Esophagus muscularis mucosa (tissue), 4 donors: ENCODE measurements around the gene SUN5.

Experiments
- EP300 ChIP-seq: sonication (generic); formaldehyde crosslinking; IDR thresholded peaks from one replicate; pipeline ENCODE4 v1.6.1; 2017; ENCODE audit warnings: antibody characterized with exemption
- POLR2A ChIP-seq: fragments of 450-650 bp; IDR thresholded peaks from one replicate; pipeline ENCODE4 v1.6.1; 2017; ENCODE audit warnings: antibody characterized with exemption, moderate library complexity, mild to moderate bottlenecking, low read depth
- POLR2AphosphoS5 ChIP-seq, 2 donors: sonication (generic); formaldehyde crosslinking; IDR thresholded peaks; one replicate each; pipeline ENCODE4 v1.6.1; 2017; ENCODE audit warnings: antibody characterized with exemption in 2 of 2
- TF ChIP-seq, protein P1 (sequence below), 3 experiments: fragments of 200-600 bp in 2 of 3; fragments of 450-650 bp in 1 of 3; sonication (generic) in 2 of 3; IDR thresholded peaks; one replicate each; pipeline ENCODE4 v1.5.1; 2017 to 2019; ENCODE audit warnings: antibody characterized with exemption in 3 of 3, mild to moderate bottlenecking in 2 of 3, moderate library complexity in 1 of 3

DNA sequence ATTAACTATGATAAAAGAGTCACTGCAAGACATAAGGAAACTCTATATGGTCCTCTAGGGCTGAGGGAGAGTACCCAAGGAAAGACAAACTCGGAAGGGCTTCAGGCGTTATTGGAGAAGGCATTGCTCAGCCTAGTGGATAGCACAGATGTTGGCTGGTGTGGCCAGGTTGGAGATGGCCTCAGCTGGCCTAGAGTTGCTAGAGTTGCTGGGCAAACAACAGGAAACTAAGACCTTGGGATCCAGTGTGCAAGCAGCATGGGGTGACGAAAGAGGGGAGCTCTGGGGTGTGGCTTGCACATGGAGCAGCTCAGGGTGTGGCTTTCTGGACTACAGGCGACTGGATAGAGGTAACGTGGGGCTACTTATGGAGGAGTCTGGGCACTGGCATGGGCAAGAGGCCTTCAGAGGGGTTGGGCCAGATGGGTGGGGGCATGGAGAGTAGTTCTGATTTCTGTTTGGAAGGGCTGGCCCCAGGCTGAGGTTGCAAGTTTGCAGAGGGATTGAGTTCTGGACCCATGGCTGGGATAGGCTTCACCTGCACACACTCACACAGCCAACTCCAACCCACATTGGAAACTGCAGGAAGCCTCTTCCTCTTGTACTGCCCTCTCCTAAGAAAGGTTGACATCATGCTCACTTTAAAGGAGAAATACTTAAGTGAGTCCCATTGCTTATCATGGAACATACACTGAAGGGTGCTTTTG is 22.0 kb upstream of the SUN5 start:
- TF ChIP-seq, protein P1, sequence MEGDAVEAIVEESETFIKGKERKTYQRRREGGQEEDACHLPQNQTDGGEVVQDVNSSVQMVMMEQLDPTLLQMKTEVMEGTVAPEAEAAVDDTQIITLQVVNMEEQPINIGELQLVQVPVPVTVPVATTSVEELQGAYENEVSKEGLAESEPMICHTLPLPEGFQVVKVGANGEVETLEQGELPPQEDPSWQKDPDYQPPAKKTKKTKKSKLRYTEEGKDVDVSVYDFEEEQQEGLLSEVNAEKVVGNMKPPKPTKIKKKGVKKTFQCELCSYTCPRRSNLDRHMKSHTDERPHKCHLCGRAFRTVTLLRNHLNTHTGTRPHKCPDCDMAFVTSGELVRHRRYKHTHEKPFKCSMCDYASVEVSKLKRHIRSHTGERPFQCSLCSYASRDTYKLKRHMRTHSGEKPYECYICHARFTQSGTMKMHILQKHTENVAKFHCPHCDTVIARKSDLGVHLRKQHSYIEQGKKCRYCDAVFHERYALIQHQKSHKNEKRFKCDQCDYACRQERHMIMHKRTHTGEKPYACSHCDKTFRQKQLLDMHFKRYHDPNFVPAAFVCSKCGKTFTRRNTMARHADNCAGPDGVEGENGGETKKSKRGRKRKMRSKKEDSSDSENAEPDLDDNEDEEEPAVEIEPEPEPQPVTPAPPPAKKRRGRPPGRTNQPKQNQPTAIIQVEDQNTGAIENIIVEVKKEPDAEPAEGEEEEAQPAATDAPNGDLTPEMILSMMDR (IDR thresholded peaks at IDR 0.05), result no peak
- TF ChIP-seq POLR2AphosphoS5 (IDR thresholded peaks at IDR 0.05), result no peak
- TF ChIP-seq POLR2A, result no peak
- no peak for TF ChIP-seq EP300
